Muscle of leg (tissue), 11 donors: ENCODE data around the gene TM4SF5. TPM values are rescaled to one million over a fixed set of nuclear protein-coding genes. Genes with fewer than 3 reads are reported as not detected.

Source experiments
- DNase-seq: peaks from one replicate; pipeline ENCODE4 v3.0.0; 2013
- H3K27ac ChIP-seq: one replicate; pipeline ENCODE4 v1.5.1; 2013; ENCODE audit warnings: mild to moderate bottlenecking, low read length, control low read depth
- H3K27me3 ChIP-seq: one replicate; pipeline ENCODE4 v1.6.1; 2013; ENCODE audit warnings: low read length; ENCODE audit not compliant: control insufficient read depth, insufficient read depth
- H3K36me3 ChIP-seq: one replicate; pipeline ENCODE4 v1.6.1; 2013; ENCODE audit warnings: low read length; ENCODE audit not compliant: control insufficient read depth, insufficient read depth
- H3K4me1 ChIP-seq: one replicate; pipeline ENCODE4 v1.6.1; 2013; ENCODE audit warnings: low read length; ENCODE audit not compliant: control insufficient read depth, insufficient read depth
- H3K4me3 ChIP-seq: one replicate; pipeline ENCODE4 v1.5.1; 2013; ENCODE audit warnings: low read length, control low read depth
- H3K9me3 ChIP-seq: replicated peaks from 2 replicates; pipeline ENCODE4 v1.6.1; 2013; ENCODE audit warnings: low read depth, low read length; ENCODE audit not compliant: control insufficient read depth
- WGBS: methylation state at CpG from one replicate; pipeline ENCODE4 v1.1.5; 2013; ENCODE audit warnings: missing lambda C conversion rate; ENCODE audit not compliant: insufficient coverage; 5-methylcytosine and 5-hydroxymethylcytosine counted together
- polyA plus RNA-seq, 8 donors: library from polyadenylated mRNA; unstranded; fragments of 120-200 nt; gene quantifications; one replicate each; pipeline versions ENCODE4 v1.2.1 to v1.2.3, GENCODE V29; 2013; ENCODE audit warnings: inconsistent platforms in 1 of 8, low replicate concordance in 1 of 8; ENCODE audit not compliant: insufficient read length in 8 of 8, insufficient read depth in 1 of 8
- total RNA-seq: library from RNA; stranded (reverse); fragments of 120-200 nt; gene quantifications from one replicate; pipeline ENCODE4 v1.2.4, GENCODE V29; 2013

The TM4SF5 gene
- total and polyA plus RNA-seq, 9 donors: 0.36 to 2.2 TPM; not detected in 7

DNA sequence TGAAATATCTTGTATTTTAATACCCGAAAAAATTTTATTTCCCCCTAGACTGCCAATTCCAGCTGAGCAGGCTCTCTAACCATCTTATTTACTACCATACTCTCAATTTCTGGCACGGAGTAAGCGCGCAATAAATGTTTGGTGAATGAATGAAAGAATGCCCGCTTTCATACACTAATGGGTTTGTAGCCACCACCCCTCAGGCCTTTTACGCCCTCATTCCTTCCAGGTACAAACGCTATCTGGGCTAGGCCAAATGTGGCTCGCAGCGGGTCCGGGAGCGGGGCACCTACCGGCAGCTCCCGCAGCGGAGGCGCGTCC is 34.7 kb downstream of the TM4SF5 start:
- H3K4me3 ChIP-seq: peak overlapping the region; percentile 32
- peaks cover 23% of the 10 kb centered on the region for H3K36me3 ChIP-seq
- H3K4me1 ChIP-seq: peaks cover 14% of the 10 kb centered on the region
- WGBS: 0% methylated on average over 11 of the region's 16 CpGs
- DNase-seq: peak; percentile 22
- H3K27ac ChIP-seq: no peak overlapping the region
- H3K27me3 ChIP-seq: no peaks in the 10 kb centered on the region
- no peaks in the 10 kb centered on the region for H3K9me3 ChIP-seq

DNA sequence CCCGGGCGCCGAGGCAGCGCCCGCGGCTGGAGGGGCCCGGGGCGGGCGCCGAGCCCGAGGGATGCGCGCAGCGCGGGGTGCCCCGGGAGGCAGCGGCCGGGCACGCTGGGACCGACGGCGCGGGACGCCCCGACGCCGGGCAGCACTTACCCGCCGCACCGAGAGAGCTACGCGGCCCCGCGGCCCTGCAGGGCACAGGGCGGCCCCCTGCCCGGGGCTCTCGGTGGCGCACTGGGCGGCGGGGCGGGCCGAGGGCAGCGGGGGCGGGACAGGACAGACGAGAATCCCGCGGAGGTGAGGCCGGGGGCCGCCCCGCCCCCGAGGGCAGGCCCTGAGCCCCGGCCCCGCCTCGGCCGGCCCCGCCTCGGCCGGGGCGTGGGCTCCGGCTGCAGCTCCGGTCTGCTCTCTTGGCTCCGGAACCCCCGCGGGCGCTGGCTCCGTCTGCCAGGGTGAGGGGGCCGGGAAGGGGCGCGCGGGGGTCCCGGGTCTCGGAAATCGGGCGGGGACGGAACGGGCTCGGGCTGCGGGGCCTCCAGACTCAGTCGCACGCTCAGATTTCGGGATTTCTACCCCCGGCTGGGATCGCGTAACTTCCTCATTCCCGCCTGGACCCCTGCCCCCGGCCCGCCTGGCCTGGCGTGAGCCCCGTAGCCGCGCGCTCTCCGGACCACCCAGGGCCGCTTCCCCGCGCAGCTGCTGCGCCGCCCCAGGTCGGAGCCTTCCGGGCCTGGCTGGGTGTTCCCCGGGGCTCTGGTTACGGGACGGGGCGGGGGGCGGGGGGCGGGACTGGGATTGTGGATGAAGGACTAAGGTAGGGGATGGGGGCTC is 35.3 kb downstream of the TM4SF5 start, which contains the start of gene PLD2:
PLD2 (plus strand) TSS at position 376 of the 828 bp plus-strand sequence. CDS start 621 bp downstream, outside the sequence.
- H3K27ac ChIP-seq: peak within 1 kb of the TSS; percentile 24
- H3K9me3 ChIP-seq: no peaks in the 10 kb centered on the region
- peak; percentile 95 for DNase-seq
- peak within 1 kb of the TSS; percentile 64 for H3K4me3 ChIP-seq
- peaks cover 26% of the 10 kb centered on the region for H3K36me3 ChIP-seq
- H3K27me3 ChIP-seq: no peaks in the 10 kb centered on the region
- WGBS: under 1% methylated on average over 81 of the region's 106 CpGs
- peaks cover 14% of the 10 kb centered on the region for H3K4me1 ChIP-seq

DNA sequence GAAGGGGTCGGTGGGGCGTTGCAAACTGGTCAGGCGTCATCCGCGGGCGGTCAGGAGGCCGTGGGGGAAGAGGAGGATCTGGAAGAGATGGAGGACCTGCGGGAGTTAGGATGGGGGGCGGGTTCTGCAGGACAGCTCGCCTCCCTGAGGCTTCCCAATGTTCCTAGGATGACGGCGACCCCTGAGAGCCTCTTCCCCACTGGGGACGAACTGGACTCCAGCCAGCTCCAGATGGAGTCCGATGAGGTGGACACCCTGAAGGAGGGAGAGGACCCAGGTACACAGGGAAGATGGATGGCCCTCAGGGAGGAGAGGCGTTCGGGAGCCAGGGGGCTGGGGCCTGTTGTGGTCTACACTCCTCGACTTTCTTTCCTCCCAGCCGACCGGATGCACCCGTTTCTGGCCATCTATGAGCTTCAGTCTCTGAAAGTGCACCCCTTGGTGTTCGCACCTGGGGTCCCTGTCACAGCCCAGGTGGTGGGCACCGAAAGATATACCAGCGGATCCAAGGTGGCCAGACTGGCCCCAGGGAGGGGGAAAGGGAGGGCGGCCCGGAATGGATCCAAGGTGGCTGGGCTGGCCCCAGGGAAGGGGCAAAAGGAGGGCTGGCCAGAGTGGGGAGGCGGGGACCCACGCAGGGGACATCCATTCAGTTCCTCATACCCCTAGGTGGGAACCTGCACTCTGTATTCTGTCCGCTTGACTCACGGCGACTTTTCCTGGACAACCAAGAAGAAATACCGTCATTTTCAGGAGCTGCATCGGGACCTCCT is 36.1 kb downstream of the TM4SF5 start:
- WGBS: 28% methylated on average over 14 of the region's 32 CpGs
- peak; percentile 44 for DNase-seq
- peak overlapping the region; percentile 24 for H3K27ac ChIP-seq

DNA sequence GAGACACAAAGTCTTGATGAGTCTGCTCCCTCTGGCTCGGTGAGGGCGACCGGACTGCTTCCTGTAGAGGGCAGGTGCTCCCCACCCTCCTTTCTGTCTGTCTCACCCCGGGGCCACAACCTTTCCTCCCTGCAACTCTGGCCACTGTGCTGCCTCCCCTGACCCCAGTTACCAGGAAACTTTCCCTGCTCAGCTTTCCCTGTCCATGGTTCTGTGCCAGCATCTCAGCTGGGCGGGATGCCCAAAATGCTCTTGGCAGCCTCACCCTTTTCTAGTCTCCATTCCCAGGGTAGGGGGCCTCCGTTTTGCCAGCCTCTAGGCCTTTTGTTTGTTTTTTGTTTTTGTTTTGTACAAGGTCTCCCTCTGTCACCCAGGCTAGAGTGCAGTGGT is 36.7 kb downstream of the TM4SF5 start:
- Histone ChIP-seq H3K4me3 (no peak overlapping the region), H3K4me1 (peaks cover 14% of the 10 kb centered on the region), H3K27ac (no peak overlapping the region), H3K36me3 (peaks cover 26% of the 10 kb centered on the region), H3K9me3 (no peaks in the 10 kb centered on the region), H3K27me3 (no peaks in the 10 kb centered on the region)
- WGBS: 63% methylated on average over 5 of the region's 6 CpGs
- DNase-seq: peak; percentile 69

More for the DNA sequence above, 36.1 kb downstream of the TM4SF5 start:
- peaks cover 26% of the 10 kb centered on the region for H3K36me3 ChIP-seq
- H3K9me3 ChIP-seq: no peaks in the 10 kb centered on the region
- H3K27me3 ChIP-seq: no peaks in the 10 kb centered on the region
- H3K4me3 ChIP-seq: peak overlapping the region; percentile 64
- H3K4me1 ChIP-seq: peaks cover 14% of the 10 kb centered on the region

DNA sequence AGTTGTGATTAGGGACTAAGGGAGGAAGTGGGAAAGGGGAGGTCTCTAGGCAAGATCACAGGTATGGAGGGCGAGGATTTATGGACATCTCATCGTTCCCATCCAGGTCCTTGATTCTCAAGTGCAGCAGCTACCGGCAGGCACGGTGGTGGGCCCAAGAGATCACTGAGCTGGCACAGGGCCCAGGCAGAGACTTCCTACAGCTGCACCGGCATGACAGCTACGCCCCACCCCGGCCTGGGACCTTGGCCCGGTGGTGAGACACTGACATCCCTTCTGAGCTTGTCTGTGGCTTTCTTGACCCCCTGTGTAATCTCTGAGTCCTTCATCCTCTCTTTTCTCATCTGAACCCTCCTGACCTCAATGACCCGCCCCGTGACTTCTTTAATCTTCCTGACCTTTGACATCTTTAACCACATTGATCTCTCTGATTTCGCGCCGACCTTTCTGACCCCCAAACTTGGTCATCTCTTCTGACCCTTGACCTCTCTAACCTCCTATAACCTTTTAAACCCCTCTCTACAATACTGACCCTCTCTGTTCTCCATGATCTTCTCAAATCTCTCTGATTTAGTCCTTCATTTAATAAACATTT is 39.1 kb downstream of the TM4SF5 start:
- Histone ChIP-seq H3K4me1 (peaks cover 14% of the 10 kb centered on the region), H3K27me3 (no peaks in the 10 kb centered on the region), H3K4me3 (no peak overlapping the region), H3K36me3 (peaks cover 40% of the 10 kb centered on the region), H3K9me3 (no peaks in the 10 kb centered on the region), H3K27ac (no peak overlapping the region)
- DNase-seq: peak; percentile 25
- 61% methylated on average over 13 of the region's 13 CpGs for WGBS

DNA sequence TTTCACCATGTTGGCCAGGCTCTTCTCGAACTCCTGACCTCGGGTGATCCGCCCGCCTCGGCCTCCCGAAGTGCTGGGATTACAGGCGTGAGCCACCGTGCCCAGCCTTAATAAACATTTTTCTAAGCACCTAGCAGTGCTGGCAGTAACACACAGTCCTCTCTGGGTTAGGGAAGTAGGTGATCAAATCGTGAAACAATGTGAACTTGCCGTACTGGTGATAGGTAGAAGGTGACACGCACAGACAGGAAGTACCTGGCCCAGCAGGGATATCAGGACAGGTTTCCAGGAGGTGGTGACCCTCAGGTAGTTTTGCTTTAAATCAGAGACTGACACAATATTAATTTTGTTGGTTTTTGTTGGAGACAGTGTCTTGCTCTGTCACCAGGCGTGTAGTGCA is 39.8 kb downstream of the TM4SF5 start:
- DNase-seq: no peak
- Histone ChIP-seq H3K9me3 (no peaks in the 10 kb centered on the region), H3K27me3 (no peaks in the 10 kb centered on the region), H3K4me3 (no peak overlapping the region), H3K4me1 (peaks cover 14% of the 10 kb centered on the region), H3K36me3 (peaks cover 43% of the 10 kb centered on the region), H3K27ac (no peak overlapping the region)
- WGBS: 96% methylated on average over 4 of the region's 12 CpGs

DNA sequence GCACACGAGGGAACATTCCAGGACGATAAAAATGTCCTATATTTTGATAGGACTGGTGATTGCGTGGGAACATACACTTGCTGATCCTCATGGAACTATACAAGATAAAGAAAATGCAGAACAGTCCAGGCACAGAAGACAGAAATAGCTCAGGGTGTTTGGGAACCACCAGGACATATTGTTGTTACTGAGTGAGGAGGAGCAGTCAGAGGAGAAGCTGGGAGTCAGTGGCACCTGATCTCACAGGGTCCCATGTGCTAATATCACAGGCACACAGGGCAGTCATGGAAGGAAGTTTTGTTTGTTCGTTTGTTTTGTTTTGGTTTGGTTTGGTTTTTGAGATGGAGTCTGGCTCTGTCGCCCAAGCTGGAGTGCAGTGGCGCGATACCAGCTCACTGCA is 41.0 kb downstream of the TM4SF5 start:
- Histone ChIP-seq H3K27me3 (no peaks in the 10 kb centered on the region), H3K27ac (no peak overlapping the region), H3K9me3 (no peaks in the 10 kb centered on the region), H3K36me3 (peaks cover 53% of the 10 kb centered on the region), H3K4me3 (no peak overlapping the region), H3K4me1 (peaks cover 12% of the 10 kb centered on the region)
- WGBS: 88% methylated on average over 3 of the region's 7 CpGs
- no peak for DNase-seq

DNA sequence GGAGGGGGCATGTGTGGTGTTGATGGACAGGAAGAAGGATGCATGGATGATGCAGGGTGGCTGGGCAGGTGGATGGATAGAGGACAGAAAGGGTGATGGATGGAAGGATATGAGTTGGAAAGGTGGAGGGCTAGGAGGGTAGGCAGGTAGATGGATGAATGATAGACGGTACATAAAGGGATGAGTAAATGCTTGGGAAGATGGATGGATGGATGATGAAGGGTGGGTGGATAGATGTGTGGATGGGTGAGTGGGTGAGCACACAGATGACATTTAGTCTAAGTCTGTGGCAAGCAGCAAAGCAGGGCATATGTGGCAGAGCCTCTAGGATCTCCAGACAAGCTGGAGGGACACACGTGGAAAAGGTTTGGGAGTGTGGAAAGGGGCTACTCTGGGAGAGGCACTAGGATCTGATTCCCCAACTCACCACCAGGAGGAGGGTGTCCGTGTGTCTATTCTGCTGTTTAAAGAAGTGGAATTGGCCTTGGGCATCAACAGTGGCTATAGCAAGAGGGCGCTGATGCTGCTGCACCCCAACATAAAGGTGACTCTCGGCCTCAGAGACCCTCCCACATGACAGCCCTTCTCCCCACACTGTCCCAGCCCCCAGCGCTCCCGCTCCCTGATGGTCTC is 43.5 kb downstream of the TM4SF5 start:
- Histone ChIP-seq H3K27ac (no peak overlapping the region), H3K4me1 (peaks cover 3% of the 10 kb centered on the region), H3K9me3 (no peaks in the 10 kb centered on the region), H3K36me3 (peaks cover 54% of the 10 kb centered on the region), H3K4me3 (no peak overlapping the region), H3K27me3 (no peaks in the 10 kb centered on the region)
- no peak for DNase-seq
- WGBS: 91% methylated on average over 5 of the region's 7 CpGs

DNA sequence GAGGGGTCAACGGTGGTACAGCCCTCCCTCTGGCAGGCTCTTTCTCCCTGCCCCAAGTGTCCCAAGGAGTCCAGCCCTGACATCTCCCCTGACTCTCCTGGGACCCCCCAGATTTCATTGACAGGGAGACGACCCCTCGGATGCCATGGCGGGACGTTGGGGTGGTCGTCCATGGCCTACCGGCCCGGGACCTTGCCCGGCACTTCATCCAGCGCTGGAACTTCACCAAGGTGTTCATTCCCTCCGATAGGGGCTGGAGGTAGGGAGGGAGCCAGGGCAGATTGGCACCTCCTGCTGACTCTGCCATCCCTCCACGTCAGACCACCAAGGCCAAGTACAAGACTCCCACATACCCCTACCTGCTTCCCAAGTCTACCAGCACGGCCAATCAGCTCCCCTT is 45.1 kb downstream of the TM4SF5 start:
- Histone ChIP-seq H3K36me3 (peaks cover 48% of the 10 kb centered on the region), H3K4me1 (no peaks in the 10 kb centered on the region), H3K4me3 (no peak overlapping the region), H3K27me3 (no peaks in the 10 kb centered on the region), H3K27ac (no peak overlapping the region), H3K9me3 (no peaks in the 10 kb centered on the region)
- no peak for DNase-seq
- WGBS: 95% methylated on average over 8 of the region's 13 CpGs

DNA sequence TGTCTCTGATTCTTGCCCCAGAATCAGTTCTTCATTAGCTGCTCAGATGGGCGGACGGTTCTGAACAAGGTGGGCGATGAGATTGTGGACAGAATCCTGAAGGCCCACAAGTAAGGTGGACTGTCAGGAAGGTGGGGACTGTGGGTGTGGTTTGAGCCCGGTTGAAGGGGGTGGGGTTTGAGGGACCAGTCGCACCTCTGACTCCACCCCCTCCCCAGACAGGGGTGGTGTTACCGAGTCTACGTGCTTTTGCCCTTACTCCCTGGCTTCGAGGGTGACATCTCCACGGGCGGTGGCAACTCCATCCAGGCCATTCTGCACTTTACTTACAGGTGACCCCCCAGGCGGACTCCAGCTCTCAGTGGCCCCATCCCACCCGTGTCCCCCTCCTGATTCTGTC is 46.6 kb downstream of the TM4SF5 start:
- Histone ChIP-seq H3K4me1 (no peaks in the 10 kb centered on the region), H3K36me3 (peaks cover 59% of the 10 kb centered on the region), H3K9me3 (no peaks in the 10 kb centered on the region), H3K27me3 (no peaks in the 10 kb centered on the region), H3K4me3 (no peak overlapping the region), H3K27ac (no peak overlapping the region)
- DNase-seq: no peak
- WGBS: 80% methylated on average over 8 of the region's 12 CpGs
